Placental epithelial cell (primary cell): ENCODE data around the gene FAM171A2. TPM values are rescaled to one million over a fixed set of nuclear protein-coding genes. Genes with fewer than 3 reads are reported as not detected.

Experiments
- small RNA-seq: library from RNA; depleted of rRNA; stranded (forward); fragments of <200 nt; gene quantifications from one replicate; pipeline ENCODE3, GENCODE V24; 2012
- total RNA-seq: library from RNA; depleted of rRNA; stranded (reverse); fragments of >200 nt; gene quantifications from 2 replicates; pipeline ENCODE4 v1.2.3, GENCODE V29; 2012

The FAM171A2 gene
- 2.2 and 4.3 TPM in 2 replicates for total RNA-seq

GRCh38 chr17:44363613-44364159, at the start of gene FAM171A2:
Gene FAM171A2, minus strand, starts transcription at chr17:44363853. Its CDS starts 139 bp downstream, at chr17:44363714.

GRCh38 chr17:44389281-44389680, 25.6 kb upstream of the FAM171A2 start, which contains the start of gene ITGA2B:
Gene ITGA2B, minus strand, starts transcription at chr17:44389649. Its CDS starts 176 bp downstream, at chr17:44389473.

GRCh38 chr17:44344939-44345453, 18.7 kb downstream of the FAM171A2 start, which contains the start of gene GRN:
Gene GRN, plus strand, starts transcription at chr17:44345302. Its CDS starts 3,863 bp downstream, at chr17:44349165.

GRCh38 chr17:44324571-44325275, 38.9 kb downstream of the FAM171A2 start, which contains the start of gene SLC25A39:
Gene SLC25A39, minus strand, starts transcription at chr17:44324823. Its CDS starts 1,261 bp downstream, at chr17:44323562.

GRCh38 chr17:44308320-44308818, 55.3 kb downstream of the FAM171A2 start, which contains the start of gene RUNDC3A:
Gene RUNDC3A, plus strand, starts transcription at chr17:44308601. Its CDS starts 232 bp downstream, at chr17:44308833.

Small RNAs within 50 kb of the gene (small RNA-seq; reads per million reads assigned to genes)
- gene RF00012 (0.23 reads per million), gene RN7SL258P (not detected), gene RNU6-453P (not detected)

Other genes starting within 250 kb of the FAM171A2 start
- 27.3 and 35.7 TPM in 2 replicates for gene HDAC5, start 240.2 kb downstream of the FAM171A2 start, total RNA-seq
- 1.5 and 1.6 TPM in 2 replicates for gene HROB, start 221.9 kb downstream of the FAM171A2 start, total RNA-seq
- 0.11 TPM in 1 of 2 replicates, not detected in the other for gene ASB16, start 193.1 kb downstream of the FAM171A2 start, total RNA-seq
- 34.3 and 44.4 TPM in 2 replicates for gene TMUB2, start 176.9 kb downstream of the FAM171A2 start, total RNA-seq
- 56.1 and 60.1 TPM in 2 replicates for gene ATXN7L3, start 164.0 kb downstream of the FAM171A2 start, total RNA-seq
- gene UBTF, start 144.2 kb downstream of the FAM171A2 start, total RNA-seq: 43.8 and 90.3 TPM in 2 replicates
- gene SLC4A1, start 95.7 kb downstream of the FAM171A2 start, total RNA-seq: not detected in 2 replicates
- 0.11 TPM in 1 of 2 replicates, not detected in the other for gene RUNDC3A, start 55.3 kb downstream of the FAM171A2 start, total RNA-seq
- gene SLC25A39, start 39.0 kb downstream of the FAM171A2 start, total RNA-seq: 101 and 160 TPM in 2 replicates
- gene GRN, start 18.6 kb downstream of the FAM171A2 start, total RNA-seq: 228 and 715 TPM in 2 replicates
- gene ITGA2B, start 25.8 kb upstream of the FAM171A2 start, total RNA-seq: 0.11 and 1.2 TPM in 2 replicates
- 22.6 and 28.7 TPM in 2 replicates for gene GPATCH8, start 139.6 kb upstream of the FAM171A2 start, total RNA-seq
- 11.8 and 13.7 TPM in 2 replicates for gene FZD2, start 193.6 kb upstream of the FAM171A2 start, total RNA-seq